Measurements from ENCODE around the gene FRMD1.

- TF ChIP-seq POLR2A (IDR thresholded peaks at IDR 0.05) = no peak
- no peak for TF ChIP-seq POLR2AphosphoS5 (IDR thresholded peaks at IDR 0.05)
Measured at GRCh38 chr6:168038576-168039140, 40.4 kb downstream of the FRMD1 start.
